GM18951 (cell line): ENCODE data around the gene MATN4.

Experiments
- POLR2A ChIP-seq: IDR thresholded peaks from 4 replicates; pipeline ENCODE4 v1.6.1; 2011; ENCODE audit warnings: mild to moderate bottlenecking; ENCODE audit not compliant: insufficient read length, insufficient read depth; ENCODE audit errors: extremely low read depth
- in situ Hi-C: fragments of 300-500 bp; cut with MboI; formaldehyde crosslinking; loops from one replicate; pipeline ENCODE4 v1.12.0; 2022; ENCODE audit warnings: low sequenced_read_pairs, mixed read lengths, inconsistent platforms; ENCODE audit not compliant: unreplicated experiment

The MATN4 gene

DNA sequence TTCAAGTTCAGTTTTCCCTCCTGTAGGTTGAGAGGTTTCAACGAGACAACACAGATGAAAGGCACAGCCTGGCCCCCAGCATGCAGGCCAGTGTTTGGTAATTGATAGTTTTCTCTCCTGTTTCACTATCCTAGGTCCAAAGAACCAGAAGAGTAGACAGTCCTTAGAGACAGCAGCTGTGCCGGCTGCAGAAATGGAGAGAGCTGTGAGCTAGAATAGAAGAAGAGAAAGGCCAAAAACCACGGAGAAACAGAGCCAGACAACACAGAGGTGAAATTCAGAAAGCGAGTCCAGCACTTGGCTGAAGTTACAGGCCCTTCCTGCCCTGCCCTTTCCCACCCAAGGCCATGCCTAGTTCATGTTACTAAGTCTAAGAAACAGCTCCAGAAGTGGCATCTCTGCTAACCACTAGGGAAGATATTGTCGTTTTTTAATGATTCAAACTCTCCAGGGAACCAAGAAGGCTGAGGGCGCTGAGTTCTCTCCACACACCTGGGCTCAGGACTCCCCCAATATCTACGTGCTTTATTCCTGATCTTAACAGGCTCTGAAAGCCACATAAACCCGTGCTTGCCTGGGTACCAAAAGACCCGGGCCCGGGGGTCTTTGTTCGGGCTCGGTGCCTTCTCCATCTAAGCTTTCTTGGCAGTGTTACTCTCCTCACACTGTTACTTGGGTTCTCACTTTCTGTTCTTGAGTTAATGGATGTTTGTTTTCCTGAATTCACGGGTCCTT, 18.0 kb downstream of the MATN4 start:
- in situ Hi-C loops: no loop called here
- no peak for TF ChIP-seq POLR2A

DNA sequence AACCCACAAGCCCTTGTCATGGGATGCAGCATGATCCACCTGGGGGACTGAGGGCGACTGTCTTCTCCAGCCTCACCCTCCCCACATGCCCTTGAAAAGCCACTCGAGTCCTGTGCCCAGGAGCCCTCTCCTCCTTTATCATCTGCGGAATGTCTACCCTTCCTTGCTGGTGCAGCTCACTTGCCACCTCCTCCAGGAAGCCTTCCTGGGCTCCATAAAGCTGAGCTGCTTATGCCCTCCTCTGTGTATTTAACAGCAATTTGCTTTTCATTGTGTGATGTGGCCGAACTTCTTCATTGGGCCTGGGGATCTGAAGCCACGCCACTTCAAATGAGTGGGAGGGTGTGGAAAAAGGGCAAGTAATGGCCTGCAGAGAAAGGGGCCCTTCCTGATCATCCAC, 19.2 kb downstream of the MATN4 start:
- TF ChIP-seq POLR2A: no peak
- in situ Hi-C loops: no loop called here

DNA sequence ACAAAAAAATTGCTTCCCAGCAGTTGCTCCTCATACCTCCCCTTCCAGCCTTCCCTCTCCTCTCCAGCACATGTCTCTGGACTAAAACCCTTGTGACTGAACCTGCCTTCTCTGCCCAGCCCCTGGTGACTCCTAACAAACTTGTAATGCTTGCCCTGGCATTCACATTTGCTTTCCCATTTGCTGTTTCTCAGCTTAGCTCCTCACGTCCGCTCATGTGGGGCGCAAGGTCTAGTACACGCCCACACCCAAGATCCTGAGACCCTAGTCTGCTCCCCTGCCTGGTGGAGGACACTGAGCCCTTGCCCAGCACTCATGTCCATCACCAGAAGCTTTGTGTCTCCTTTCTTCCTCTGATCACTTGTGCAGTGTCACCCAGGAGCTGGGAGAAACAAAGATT, 19.7 kb downstream of the MATN4 start:
- in situ Hi-C loops: no loop called here
- no peak for TF ChIP-seq POLR2A

DNA sequence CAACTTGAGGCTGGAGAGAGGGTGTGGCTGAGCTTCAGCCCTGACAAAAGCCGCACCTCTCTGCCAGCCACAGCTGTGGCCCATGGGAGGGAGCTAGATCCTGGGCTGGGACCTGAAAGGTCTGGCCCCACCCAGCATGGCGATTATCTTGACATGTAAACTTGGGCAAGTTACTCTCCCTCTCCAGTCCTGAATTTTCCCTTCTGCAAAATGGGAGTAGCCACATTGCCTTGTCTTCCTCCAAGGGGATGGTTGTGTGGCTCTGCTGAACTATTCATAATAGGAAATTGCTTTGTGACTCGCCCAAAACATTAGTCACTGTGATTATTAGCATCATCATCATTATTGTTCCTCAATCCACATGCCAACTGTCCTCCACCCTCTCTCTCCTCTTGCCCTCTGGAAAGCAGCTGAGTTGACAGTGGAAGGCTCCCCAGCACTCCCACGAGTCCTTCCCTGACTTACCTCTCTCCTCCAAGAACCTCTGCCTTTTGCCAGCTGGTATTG, 24.5 kb downstream of the MATN4 start:
- TF ChIP-seq POLR2A: no peak
- in situ Hi-C loops: no loop called here

DNA sequence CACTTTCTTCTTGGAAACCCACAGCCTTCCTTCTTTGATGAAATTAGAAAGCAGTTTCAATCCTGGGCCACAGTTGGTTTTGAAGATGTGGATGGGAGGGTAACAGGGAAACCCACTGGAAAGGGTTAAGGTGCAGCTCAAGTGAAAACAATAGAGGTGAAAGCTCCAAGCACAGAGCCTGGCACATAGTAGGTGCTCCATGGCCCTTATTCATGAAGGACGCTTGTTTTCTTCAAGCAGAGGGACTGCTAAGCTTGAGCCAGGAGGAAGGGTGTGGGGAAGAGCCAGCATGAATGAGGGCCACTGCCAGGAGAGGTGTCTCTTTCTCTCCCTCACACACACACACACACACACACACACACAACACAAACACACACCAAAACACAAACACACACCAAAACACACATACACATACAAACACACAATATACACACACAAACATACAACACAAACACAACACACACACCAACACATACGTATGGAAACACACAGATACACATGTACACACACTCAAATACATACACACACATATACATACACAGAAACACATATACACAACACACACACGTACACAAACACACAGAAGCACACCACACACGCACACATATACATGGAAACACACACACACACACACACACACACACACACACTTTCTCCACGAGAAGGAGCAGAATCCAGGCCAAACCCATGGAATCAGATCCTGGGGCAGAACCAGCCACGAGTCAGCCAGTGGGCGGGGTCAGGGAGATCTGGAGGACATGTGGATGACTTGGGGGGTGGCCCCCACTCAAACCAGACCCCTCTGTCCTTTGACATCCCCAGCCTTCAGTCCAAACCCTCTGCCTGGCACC, 25.2 kb downstream of the MATN4 start:
- TF ChIP-seq POLR2A: no peak
- in situ Hi-C loops: no loop called here

DNA sequence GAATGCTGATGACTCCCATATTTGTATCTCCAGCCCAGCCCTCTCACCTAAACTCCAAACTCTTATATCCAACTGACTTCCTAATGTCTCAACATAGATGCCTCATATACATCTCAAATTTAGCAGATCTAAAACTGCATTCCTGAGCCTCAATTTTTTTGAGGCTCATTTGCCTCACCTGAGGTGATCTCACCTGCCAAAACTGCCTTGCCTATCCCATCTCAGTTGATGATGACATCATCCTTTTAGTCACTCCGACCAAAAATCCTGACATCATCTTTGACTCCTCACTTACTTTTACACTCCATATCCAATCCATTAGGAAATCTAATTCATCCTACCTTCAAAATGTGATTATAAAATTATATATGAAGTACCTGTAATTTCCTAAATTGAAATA, 28.1 kb downstream of the MATN4 start:
- no peak for TF ChIP-seq POLR2A
- in situ Hi-C loops: no loop called here

DNA sequence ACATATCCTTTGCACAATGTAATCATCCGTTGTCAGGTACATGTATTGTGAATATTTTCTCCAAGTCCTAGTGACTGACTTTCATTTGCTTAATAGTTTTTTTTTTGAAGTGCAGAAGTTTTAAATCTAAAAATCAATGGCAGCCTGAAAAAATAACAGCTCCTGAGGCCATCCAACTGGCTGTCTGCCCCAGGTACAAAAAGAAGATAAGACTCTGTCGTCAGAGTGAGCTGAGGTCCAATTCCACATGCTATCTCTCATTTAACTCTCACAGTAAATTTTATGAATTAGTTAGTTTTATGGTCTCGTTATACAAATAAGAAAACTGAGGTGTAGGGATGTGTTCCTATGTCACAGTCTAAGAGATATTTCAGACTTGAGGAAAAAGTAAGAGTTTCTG, 32.8 kb downstream of the MATN4 start:
- no peak for TF ChIP-seq POLR2A
- in situ Hi-C loops: no loop called here

DNA sequence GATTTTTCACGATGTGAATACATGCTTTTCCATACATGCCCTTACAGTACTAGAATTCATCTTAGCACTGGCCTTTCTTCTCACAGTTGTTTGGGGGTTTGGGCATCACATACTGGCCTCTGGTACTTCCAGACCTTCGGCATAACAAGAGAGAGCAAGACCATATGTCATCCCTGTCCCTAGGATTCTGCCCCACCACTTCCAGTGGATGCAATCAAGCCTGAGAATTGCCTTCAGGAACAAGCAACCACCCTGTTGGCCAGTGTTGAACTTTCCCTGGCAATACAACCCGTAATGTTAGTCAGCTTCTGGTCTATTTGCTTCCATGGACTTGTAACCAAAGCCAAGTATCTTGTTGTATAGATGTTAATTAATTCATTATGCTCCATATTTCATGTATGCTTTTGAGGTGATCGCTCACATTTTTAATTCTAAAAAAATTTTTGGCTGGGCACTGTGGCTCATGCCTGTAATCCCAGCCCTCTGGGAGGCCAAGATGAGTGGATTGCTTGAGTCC, 38.3 kb downstream of the MATN4 start:
- in situ Hi-C loops: no loop called here

DNA sequence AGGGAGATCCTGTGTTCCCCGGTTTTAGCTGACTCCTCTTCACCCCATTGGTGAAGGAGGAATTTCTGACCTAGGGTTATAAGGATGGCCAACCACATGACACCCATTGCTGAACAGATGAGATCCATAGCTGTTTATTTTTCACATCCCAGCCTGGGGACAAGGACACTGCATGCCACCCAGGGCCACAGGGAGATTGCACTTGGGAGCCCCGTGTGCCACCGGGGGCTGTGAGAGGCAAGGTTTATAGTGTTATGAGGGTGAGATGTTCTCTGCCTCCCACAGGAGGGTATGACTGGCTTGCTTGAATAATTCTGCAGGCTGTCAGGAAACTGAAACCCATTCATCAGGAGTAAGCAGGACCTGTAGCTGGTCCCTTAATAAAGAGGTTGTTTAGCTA, 39.0 kb downstream of the MATN4 start:
- in situ Hi-C loops: no loop called here
- no peak for TF ChIP-seq POLR2A

More for the DNA sequence above, 38.3 kb downstream of the MATN4 start:
- no peak for TF ChIP-seq POLR2A

DNA sequence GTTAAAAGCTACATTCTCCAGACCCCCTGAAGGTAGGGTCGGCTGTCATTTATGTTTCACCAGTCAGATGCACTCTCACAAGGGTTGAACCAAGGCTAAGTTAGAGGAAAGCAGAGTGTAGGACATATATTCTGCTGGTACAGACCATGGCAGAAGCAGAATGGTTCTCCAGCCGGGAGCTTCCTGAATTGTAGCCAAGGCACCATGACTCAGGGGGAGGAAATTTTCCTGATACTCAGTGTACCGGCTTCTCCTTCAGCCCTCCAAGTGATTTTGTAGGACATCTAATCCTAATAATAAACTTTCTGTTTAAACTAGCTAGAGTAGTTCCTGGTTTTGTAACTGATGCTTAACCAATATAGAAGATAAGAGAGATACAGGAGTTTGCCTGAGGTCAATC, 39.6 kb downstream of the MATN4 start:
- no peak for TF ChIP-seq POLR2A
- in situ Hi-C loops: no loop called here

DNA sequence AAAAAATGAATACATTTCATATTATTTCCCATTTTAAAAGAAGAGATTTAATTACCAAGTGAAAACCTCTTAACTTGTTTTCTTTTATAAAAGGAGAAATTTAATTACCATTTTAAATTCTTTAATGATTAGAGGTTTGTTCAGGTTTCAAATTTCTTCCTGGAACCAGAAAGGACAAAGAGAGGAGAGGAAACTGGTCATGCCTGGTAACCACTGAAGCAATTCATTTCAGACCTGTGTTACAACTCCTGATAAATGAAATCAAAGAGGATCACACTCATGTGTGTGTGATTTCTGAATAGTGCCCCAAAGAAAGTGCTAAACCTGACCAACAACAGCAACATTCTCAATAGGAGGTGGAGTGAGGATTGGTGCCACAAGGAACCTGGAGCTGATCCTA, 41.1 kb downstream of the MATN4 start:
- TF ChIP-seq POLR2A: no peak
- in situ Hi-C loops: no loop called here

DNA sequence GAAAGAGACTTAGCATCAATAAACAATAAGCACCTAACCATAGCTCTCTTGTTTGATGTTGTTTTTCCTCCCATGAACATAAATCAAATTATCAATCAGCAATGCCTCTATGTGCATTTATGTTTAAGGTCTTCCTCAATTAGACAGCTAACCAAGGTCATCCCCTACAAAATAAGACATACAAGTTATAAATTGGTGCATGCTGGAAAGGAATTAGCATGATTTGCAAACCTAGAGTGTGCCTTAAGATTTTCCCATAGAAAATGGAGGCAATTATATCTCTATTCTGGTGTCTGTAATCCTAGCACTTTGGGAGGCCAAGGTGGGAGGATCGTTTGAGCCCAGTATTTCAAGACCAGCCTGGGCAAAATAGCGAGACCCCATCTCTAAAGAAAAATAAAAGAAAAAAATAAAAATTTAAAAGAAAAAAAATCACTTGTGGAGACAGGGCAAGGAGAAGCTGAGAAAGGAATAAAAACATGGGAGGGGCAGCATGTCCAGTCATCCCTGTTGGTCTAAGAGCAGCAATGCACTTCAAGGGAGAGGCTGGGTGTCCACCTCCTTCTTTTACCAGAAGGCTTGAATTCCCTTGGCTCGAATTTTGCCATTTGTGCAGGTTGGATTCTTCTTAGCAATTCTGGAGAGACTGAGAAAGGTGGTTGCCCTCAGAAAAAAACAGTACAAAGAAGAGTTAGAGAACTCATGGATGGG, 44.4 kb downstream of the MATN4 start:
- no peak for TF ChIP-seq POLR2A

DNA sequence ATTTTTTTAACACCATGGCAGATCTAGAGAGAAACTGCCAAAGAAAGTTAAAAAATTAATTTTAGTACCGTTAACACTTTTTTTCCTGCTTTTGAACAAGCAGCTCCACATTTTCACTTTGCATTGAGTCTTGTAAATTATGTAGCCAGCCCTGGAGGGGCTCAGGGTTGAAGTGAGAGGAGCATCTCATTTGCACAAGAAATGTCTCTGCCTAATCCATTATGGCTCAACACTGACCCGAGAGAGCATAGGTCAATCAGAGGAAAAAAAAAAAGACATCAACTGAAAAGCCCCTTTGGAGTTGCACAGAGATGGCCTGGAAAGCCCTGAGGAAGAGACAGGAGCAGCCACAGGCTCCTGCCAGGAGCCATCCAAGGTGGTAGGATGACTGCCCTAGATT, 49.4 kb downstream of the MATN4 start:
- in situ Hi-C loops: no loop called here
- TF ChIP-seq POLR2A: no peak

More for the DNA sequence above, 44.4 kb downstream of the MATN4 start:
- in situ Hi-C loops: no loop called here

DNA sequence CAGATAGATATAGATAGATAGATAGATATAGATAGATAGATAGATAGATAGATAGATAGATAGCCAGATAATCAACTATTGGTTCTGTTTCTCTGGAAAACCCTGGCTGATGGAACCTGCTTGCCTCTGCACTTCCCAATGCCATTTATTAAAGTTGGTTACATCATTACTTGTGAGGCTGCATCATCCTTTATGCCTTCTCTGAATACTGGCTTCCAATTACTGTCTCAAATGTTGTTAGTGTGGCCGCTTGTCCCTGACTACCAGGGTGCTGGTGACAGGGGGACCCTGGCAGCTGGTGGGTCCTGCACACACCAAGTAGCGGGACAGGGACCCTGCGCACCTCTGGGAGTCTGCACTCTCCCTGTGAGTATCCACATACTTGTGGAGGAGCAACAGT, 49.8 kb downstream of the MATN4 start:
- no peak for TF ChIP-seq POLR2A
- in situ Hi-C loops: no loop called here

DNA sequence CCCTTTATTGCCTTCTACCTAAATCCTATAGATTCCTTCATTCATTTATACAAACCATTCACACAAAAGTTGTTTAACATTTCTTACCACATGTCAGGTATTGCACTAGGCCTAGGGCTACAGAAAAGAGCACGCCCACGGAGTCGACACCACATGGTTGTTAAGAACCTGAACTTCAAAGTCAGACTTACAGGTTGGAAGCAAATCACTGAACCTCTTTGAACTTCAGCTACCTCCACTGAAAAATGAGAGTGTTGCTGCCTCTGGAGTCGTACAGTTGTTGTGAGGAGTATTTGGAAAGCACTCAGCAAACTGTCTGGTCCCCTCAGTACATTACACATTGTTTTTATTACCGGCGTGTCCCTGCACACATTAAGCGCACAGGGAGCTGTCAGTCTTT, 50.4 kb downstream of the MATN4 start:
- in situ Hi-C loops: no loop called here
- TF ChIP-seq POLR2A: no peak
